Hematopoietic multipotent progenitor cell treated with erythropoietin and hydrocortisone succinate and interleukin-3 and kit ligand, for 15 days (in vitro differentiated cells): ENCODE measurements around the gene LCP1.
A peak's percentile ranks its signal among the peaks of the same experiment; 100 is the strongest.
"Not testable (repeated sequence)": the region's sequence is repeated elsewhere in the genome, so short reads cannot be mapped to it uniquely, and the experiment has no call there.

ENCODE experiments used
- DNase-seq: peaks from one replicate; pipeline ENCODE4 v3.0.0-alpha.2; 2015; ENCODE audit warnings: low spot score

The LCP1 gene, protein sequence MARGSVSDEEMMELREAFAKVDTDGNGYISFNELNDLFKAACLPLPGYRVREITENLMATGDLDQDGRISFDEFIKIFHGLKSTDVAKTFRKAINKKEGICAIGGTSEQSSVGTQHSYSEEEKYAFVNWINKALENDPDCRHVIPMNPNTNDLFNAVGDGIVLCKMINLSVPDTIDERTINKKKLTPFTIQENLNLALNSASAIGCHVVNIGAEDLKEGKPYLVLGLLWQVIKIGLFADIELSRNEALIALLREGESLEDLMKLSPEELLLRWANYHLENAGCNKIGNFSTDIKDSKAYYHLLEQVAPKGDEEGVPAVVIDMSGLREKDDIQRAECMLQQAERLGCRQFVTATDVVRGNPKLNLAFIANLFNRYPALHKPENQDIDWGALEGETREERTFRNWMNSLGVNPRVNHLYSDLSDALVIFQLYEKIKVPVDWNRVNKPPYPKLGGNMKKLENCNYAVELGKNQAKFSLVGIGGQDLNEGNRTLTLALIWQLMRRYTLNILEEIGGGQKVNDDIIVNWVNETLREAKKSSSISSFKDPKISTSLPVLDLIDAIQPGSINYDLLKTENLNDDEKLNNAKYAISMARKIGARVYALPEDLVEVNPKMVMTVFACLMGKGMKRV

DNA sequence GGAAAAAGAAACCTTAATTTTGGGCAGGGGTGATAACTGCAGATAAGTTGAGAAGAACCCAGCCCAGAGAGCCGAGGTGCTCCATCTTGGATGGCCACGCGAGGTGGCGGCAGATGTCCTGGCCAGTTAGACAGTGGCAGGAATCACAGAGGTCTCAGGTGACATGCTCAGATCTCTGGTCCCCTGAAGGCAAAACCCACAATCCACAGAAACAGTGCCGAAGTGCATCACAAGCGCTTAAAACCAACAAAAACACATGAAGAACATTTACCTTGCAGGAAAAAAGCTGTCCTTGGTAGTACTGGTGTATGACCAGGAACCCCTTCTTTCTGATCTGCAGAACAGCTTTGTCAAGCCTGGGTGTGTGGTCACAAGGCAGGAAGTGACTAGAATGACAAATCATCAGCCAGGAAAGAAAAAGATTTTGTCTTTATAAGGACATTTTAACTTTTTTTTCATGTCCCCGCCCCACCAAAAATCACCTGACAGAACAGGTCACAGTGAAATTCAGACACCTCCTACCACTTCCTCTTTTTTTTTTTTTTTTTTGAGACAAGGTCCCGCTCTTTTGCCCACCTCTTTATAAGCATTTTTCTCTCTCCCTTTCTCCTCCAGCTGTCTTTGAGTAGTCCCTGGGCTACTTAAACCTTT is at the start of gene LCP1:
Gene LCP1, minus strand, starts transcription at position 338 of the 651 bp plus-strand sequence. CDS start 22,515 bp downstream, outside the sequence.
- DNase-seq = peak; percentile 22

DNA sequence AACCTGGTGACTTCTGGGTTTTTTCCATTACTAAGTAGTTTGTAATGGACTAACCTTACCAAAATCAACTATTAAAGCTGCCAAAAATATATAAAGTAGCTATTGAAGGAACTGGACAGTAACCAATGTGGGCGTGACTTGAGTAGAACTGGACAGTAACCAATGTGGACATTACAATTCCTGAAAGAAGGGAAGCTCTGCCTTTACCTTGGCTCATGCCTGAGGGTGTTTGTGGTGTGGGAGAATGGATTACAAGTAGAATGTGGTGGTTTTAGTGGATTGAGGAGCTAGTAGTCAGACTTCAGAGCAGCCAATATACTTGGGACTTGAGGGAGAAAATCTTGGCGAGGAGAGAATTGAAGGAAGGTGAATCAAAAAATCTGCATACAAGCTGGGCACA is 47.3 kb upstream of the LCP1 start:
- DNase-seq = no peak

DNA sequence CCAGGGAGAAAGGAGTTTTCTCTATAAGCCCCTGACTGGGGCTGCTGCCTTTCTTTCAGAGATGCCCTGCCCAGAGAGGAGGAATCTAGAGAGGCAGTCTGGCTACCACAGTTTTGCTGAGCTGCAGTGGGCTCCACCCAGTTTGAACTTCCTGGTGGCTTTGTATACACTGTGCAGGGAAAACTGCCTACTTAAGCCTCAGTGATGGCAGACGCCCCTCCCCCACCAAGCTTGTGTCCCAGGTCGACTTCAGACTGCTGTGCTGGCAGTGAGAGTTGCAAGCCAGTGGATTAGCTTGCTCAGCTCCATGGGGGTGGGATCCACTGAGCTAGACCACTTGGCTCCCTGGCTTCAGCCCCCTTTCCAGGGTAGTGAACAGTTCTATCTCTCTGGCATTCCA is 38.3 kb upstream of the LCP1 start:
- DNase-seq = not testable (repeated sequence)

DNA sequence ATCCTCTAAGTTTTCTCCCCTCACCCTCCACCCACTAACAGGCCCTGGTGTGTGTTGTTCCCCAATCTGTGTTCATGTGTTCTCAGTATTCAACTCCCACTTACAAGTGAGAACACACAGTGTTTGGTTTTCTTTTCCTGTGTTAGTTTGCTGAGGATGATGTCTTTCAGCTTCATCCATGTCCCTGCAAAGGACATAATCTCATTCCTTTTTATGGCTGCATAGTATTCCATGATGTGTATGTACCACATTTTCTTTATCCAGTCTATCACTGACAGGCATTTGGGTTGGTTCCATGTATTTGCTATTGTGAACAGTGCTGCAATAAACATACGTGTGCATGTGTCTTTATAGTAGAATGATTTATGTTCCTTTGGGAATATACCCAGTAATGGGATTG is 32.8 kb upstream of the LCP1 start:
- DNase-seq = not testable (repeated sequence)

DNA sequence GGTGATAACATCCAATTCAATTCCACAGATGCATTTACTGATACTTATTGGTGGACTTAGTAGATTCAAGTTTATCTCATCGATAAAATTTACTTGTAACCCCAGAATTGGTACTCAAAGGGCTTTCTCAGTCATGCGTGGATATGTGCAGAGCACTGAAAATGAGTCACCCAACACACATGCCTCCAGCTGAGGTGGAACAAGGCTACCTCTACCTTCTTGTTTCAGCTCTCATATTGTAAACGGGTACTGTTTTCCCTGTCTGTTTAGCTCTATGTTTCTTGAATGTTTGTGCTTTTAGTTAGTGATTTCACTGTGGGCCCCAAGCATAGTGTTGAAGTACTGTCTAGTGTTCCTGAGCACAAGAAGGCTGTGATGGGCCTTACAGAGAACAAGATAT is 31.3 kb upstream of the LCP1 start:
- no peak for DNase-seq

DNA sequence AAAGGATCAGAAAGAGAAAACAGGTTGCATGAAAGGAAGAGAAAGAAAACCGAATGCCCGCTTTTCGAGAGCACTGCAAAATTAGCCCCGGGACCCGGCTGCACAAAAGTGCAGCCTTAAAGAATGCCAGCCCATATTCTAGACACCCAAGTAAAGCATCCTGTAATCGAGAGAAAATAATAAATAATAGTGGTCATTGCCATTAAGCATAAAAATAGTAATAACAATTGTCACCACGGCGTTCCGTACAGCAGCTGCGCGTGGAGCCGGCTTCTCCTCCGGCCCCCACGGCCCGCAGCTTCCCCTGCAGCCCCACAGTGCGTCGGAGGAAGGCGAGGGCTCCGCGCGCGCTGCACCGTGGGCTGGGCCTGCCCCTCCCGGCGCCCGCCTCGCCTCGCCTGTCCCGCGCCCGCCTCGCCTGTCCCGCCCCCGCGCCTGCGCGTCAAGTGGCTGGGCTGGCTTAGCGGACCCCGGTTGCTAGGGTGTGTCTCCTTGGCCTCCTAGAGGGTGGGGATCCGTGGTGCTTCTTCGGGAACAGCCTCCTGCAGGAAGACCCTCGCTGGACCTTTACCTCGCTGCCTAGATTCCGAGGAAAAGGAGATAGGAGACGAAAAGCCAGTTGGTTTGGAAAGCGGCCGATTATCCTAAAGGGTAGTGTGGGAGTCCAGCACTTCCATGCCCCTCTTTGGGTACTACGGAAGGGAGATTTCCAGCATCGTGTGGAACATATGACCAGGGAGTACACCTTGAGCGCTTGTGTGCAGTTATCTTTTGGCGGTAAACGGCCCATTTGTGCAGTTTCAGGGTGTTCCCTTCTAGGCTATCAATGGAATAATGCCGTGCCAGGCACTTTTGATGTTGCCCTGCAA is 29.7 kb upstream of the LCP1 start, which contains the start of gene LRRC63:
Gene LRRC63, plus strand, starts transcription at position 446 of the 869 bp plus-strand sequence. CDS start 1,107 bp downstream, outside the sequence.
- peak; percentile 81 for DNase-seq

DNA sequence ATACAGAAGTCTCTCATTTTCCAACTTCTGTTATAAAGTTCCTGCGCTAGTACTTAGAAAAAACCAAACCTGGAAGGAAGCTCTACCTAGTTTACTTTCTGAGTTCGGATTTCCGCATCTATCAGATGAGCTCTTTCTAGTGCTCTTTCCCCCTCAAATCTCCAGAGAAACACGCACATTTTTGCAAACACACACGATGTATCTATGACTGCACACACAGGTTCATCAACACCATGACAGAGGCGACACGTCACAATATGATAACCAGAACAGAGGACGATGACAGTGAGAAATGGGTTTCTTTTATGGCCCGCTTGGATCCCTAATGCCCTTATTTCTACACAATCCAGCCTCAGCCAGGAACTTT is 29.1 kb upstream of the LCP1 start:
- peak; percentile 66 for DNase-seq

DNA sequence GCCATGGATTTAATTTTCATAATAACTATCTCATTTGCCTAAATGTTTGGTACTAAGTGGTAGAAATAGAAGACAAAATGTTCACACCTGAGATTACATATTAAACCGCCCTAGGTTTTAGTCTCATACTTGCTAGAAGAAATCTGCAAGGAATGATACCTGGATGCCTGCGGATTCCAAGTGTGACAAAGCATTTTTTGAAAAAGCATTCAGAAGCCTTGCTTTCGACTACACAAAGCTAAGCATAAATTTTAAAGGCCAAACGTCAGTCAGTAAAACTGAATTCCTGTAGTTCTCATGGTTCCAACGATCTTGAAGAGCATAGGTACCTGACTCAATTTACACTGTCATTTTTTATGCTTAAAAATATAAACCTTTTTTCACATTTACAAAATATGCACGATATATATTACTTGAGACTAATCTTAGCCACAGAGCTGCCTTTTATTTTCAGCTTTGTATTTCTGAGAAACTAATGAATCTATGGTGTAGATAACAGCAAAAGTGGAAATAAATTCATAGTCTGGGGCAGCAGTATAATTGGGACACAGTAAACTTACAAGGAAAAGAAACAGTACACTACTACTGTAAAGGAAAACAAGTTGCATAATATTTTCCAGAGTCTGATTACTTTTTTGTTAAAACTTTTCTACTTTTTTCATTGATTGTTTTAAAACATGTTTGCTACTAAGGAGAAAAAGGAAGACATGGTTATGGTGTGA is 28.5 kb upstream of the LCP1 start:
- peak; percentile 9 for DNase-seq

DNA sequence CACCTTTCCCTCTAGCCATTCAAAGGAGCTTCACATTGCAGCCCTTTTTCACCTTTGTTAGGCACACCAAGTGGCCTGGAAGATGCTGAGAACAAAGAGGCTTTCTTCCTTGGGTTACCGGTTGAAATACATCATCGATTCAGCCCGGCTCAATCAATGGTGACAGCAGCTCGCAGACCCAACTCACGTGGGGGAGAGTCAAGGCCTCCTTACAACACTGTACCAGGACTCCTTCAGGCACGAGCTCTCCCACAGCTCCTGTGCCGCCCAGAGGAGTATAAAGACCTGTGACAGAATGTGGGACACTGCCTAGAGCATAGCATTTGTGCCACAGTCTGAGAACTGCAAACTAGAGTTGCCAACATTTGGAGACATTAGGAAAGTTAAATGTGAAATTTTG is 25.9 kb upstream of the LCP1 start:
- DNase-seq = no peak

DNA sequence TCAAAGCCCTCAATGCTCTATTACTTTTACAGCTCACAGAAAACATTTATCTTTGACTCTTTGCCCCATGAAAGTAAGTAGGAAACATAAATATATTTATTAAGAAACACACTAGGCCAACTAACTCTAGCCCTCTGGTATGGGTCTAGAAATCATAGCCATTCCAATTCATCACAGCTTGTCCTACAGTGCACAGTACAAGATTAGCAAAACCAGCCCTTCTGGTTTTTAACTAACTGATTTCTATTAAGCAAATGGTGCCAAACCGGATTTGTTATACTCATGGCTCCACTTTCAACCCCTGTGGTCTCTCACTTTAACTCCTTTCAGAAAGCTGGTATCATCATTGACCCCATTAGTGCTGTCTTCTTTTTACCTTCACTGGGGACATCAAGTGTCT is 24.2 kb upstream of the LCP1 start:
- DNase-seq = no peak

DNA sequence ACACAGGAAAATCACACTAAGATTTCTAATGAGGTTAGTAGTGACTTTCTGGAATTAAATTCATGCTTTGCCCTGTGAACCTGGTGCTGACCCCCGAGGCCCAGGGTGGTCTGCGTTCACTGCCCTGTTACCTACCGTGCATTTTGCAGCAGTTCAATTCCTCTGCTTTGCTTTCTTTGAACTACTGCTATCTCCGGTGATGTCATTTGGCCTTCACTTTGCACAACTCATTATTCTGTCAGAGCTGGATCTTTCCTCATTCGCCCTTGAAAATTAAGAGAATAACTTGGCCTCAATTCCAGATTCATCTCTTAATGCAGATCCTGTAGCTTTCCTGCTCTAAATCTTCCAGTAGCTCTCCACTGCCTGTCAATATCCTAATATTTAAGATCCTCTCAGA is 21.0 kb upstream of the LCP1 start:
- DNase-seq = no peak

DNA sequence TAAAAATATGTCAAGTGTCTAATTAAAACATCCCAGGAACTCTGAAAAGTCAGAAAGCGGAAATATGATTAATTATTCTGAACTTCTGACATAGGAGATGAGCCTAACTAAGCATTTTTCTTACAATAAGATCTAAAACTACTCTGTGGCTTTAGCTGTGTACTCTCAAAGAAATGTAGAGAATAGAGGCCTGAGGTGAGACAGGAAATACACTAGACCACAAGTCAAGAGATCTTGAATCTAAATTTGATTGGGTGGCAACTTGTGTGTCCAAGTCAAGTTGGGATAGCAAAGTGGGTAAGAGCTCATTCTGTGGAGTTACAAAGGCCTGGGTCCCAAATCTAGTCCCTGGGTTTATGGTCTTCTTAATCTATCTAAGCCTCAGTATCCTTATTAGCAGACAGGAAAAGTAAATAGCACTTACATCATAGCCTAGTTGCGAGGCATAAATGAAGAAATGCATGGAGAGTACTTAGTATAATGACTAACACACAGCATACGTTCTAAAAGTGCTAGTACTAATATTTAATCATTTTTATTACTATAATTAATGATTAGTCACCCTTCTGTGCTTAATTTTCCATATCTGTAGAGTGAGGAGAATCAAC is 20.3 kb upstream of the LCP1 start:
- DNase-seq = no peak

DNA sequence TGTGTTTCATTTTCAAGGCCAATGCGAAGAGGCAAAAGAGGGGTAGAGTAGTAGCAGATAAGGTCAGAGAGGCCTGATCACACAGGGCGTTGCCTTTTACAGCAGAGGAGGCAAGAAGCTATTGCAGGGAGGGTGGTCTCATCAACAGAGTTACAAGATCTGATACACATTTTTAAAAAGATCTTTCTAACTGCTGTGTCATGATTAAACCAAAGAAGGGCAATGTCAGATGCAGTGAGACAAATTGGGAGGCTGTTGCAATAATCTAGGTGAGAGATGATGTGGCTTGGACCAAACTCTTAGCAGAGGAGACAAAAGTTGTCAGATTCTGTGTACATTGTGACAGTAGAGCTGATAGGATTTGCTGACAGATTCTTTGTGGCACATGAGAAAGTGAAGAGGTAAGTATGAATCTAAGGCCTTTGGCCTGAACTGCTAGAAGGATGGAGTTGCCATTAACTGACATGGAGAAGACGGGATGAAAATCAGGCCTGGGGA is 16.8 kb upstream of the LCP1 start:
- DNase-seq = no peak

DNA sequence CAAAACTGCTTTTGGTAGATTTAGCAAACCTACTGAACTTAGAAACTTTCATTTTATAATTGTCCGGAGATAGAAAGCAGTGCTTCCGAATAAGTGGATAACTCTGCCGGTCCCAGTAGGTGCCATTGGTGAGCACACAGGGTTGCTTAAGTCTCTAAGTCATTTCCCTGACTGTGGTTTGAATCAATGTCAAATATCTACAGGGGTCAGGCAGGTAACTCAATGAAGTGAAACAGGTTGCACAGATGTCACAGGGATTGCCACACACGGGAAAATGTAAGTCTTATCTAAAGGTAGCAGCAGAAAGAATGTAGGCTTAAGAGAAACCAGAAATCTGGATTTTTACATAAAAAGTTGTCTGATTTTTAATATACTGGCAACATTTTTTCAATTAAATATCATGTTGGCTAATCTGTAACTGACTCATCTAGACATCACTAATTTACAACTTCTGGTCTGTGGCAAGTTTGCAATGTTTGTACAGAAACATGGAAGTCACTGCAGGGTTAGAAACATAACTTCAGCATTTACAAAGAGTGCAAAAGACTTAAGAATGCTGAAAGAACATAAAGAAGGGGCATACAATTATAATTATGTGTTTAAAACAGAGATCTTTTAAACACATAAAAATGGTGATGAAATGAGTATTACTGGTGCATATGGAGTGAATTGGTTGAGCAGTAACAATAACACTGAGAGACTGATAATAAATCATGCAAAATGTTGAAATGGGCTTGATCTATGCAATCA is 15.5 kb upstream of the LCP1 start:
- no peak for DNase-seq

DNA sequence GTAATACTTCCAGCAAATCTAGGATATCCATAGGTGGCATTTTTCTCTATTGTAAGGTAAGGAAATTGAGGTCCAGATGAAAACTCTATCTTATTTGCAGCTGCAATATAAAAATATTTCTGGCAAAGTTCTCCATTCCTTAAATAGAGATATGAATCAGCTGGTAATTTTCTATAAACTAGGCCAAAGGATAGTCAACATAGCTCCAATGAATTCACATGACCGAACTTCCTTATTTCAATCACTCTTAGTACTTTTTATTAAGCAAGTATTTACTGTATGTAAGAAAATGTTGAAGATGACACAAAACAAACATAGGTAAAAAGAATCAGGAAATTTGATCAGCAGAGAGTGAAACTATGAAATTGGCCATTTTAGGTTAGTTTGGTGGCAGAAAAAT is 13.0 kb upstream of the LCP1 start:
- DNase-seq = no peak

DNA sequence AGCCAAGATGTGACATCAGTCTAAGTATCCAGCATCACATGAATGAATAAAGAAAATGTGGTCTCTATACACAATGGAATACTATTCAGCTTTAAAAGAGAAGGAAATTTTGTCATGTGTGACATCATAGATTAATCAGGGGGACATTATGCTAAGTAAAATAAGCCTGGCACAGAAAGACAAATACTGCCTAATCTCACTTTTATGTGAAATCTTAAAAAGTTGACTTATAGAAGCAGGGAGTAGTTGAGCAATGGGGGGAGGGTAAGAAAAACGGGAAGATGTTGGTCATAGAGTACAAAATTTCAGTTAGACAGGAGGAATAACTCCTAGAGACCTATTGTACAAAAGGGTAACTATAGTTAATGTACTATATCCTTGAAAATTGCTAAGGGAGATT is 10.4 kb upstream of the LCP1 start:
- no peak for DNase-seq

DNA sequence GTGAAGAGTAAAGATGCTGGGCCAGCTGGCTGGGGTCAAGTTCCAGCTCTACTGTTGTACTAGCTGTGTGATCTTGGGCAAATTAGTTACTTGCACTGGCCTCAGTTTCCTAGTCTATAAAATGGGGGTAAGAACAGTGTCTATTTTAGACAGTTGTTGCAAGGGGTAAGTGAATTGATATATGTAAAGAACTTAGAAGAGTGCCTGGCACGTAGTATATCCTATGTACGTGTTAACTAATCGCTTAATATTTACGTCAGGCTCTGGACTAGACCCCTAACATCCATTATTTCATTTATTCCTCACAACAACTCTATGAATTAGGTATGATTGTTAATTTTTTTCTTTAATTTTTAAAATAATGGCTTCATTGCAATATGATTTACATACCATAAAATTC is 3.7 kb upstream of the LCP1 start:
- no peak for DNase-seq

DNA sequence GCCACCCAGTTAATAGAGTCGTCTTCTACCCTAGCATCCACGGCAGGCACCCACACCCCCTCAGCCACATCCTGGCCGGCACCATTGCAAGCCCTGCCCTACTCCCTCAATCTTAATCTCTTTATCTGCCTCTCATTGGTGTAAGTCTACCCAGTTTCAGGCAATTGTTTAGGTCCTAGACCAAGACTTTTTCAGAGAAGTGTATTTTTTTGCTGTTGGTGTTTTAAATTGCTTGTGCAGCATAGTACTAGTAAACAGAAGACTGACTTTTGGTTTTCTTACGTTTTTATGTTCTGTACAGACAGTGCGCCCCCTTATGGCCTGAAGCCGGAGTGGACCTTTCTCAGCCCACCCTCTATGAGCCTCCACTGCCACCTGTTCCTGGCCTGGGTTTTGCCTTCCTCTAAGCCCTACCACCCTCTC is 2.3 kb upstream of the LCP1 start:
- DNase-seq = peak; percentile 62

DNA sequence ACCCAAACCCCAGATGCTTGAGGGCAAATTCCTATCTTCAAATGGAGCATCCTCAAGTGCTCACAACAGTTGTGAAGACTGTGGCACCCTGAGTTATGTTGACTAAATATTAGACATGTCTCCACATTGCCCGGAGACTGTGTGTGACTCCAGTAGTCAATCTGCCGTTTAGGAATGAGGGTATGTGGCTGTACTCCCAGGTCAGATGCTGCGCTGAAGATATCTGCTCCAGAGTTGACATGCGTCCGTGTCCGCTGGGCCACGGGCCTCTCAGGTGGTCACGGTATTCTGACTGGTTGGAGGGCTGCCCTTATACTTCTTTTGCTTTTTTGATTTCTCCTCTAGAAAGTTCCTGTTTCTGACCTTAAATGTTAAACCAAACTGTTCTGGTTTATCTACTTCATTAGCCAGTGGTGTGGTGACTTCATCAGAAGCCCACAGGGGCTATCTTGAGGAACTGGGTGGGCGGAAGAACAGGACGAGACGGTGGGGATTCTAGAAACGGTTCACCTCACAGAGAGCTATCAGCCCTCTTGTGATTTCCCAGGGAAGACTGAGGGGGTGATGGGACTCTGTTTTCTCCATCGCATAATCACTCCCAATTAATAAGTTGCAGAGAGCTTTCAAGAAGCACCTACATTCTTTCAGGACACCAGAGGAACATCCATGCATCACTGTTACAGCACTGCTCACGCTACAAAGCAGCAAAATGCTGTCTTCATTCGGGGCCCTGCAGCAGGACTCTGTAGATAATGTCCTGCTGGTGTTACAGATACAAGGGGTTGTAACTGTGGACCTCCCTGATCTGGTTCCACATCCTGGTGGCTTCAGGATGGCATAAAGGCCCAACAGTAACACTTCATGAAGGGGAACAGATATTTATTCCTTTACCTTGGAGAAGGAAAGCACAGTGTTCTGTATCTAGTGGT is 1.3 kb upstream of the LCP1 start:
- DNase-seq = peak; percentile 49
